ENCODE data around the gene FOXP1. TPM values are rescaled to one million over a fixed set of nuclear protein-coding genes. Genes with fewer than 3 reads are reported as not detected.

FOXP1 gene
- total and polyA plus RNA-seq, 9 of the 15 experiments (the other 6 are each of a cell fraction or from before 2014, with no cell fraction given), result 7.7 to 34.5 (median 13.7) TPM

DNA sequence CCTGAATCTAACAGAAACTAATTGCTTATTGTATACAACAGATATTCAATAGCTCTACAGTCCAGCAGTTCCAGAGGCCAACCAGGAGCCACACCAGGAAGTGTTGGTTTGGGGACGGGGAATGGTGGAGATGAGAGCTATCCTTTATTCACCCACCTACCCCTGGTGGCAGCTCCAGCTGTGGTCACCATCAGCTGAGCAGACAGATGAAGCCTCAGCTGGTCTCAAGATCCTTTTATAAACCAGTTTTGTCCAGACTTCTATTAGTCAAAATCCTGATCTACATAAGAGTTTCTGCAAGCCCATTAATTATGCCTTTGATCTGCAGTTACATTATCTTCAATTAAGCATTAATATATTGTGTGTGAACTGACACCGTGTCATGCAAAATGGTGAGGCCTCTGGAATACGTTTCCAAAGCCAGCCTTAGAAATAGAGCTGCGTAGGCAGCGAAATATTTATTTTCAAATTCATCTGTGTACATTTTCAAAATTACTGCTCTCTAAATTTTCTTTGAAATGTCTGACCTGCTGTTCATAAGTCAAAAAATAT is 488.8 kb downstream of the FOXP1 start (continued):
- TF ChIP-seq, protein P1, sequence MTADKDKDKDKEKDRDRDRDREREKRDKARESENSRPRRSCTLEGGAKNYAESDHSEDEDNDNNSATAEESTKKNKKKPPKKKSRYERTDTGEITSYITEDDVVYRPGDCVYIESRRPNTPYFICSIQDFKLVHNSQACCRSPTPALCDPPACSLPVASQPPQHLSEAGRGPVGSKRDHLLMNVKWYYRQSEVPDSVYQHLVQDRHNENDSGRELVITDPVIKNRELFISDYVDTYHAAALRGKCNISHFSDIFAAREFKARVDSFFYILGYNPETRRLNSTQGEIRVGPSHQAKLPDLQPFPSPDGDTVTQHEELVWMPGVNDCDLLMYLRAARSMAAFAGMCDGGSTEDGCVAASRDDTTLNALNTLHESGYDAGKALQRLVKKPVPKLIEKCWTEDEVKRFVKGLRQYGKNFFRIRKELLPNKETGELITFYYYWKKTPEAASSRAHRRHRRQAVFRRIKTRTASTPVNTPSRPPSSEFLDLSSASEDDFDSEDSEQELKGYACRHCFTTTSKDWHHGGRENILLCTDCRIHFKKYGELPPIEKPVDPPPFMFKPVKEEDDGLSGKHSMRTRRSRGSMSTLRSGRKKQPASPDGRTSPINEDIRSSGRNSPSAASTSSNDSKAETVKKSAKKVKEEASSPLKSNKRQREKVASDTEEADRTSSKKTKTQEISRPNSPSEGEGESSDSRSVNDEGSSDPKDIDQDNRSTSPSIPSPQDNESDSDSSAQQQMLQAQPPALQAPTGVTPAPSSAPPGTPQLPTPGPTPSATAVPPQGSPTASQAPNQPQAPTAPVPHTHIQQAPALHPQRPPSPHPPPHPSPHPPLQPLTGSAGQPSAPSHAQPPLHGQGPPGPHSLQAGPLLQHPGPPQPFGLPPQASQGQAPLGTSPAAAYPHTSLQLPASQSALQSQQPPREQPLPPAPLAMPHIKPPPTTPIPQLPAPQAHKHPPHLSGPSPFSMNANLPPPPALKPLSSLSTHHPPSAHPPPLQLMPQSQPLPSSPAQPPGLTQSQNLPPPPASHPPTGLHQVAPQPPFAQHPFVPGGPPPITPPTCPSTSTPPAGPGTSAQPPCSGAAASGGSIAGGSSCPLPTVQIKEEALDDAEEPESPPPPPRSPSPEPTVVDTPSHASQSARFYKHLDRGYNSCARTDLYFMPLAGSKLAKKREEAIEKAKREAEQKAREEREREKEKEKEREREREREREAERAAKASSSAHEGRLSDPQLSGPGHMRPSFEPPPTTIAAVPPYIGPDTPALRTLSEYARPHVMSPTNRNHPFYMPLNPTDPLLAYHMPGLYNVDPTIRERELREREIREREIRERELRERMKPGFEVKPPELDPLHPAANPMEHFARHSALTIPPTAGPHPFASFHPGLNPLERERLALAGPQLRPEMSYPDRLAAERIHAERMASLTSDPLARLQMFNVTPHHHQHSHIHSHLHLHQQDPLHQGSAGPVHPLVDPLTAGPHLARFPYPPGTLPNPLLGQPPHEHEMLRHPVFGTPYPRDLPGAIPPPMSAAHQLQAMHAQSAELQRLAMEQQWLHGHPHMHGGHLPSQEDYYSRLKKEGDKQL (CRISPR knock-in tag; IDR thresholded peaks at IDR 0.05; ENCODE audit: borderline replicate concordance), result no peak
- TF ChIP-seq HNRNPLL (IDR thresholded peaks at IDR 0.05; ENCODE audit: low read depth, low read length, poor library complexity, severe bottlenecking) (no peak), TAF15 (IDR thresholded peaks at IDR 0.05; ENCODE audit: low read depth, low read length) (no peak), DMBX1 (CRISPR knock-in tag; IDR thresholded peaks at IDR 0.05; ENCODE audit: borderline replicate concordance) (no peak), MXI1 (IDR thresholded peaks at IDR 0.05; ENCODE audit: low read depth, low read length) (no peak)
